Lower lobe of right lung (tissue), 2 donors: ENCODE data around the gene RAB3GAP2. TPM values are rescaled to one million over a fixed set of nuclear protein-coding genes. Genes with fewer than 3 reads are reported as not detected.
"Not testable (repeated sequence)": the region's sequence is repeated elsewhere in the genome, so short reads cannot be mapped to it uniquely, and the experiment has no call there.

Source experiments
- ATAC-seq, 2 donors: fragments of 200-7000 bp; cut with Tn5 transposase; one replicate each; pipeline ENCODE4 v1.9.1; 2020 to 2022; ENCODE audit warnings: mild to moderate bottlenecking in 2 of 2, moderate library complexity in 2 of 2
- DNase-seq: peaks from one replicate; pipeline ENCODE4 v3.0.0-alpha.2; 2020
- H3K27ac ChIP-seq: fragments of 200-600 bp; one replicate; pipeline ENCODE4 v1.8.0; 2022
- H3K27me3 ChIP-seq: fragments of 200-600 bp; one replicate; pipeline ENCODE4 v1.8.0; 2022; ENCODE audit warnings: low read depth
- H3K36me3 ChIP-seq: fragments of 200-600 bp; one replicate; pipeline ENCODE4 v1.8.0; 2022; ENCODE audit warnings: mild to moderate bottlenecking
- H3K4me1 ChIP-seq: fragments of 200-600 bp; one replicate; pipeline ENCODE4 v1.8.0; 2022
- H3K4me3 ChIP-seq: fragments of 200-600 bp; one replicate; pipeline ENCODE4 v1.8.0; 2022; ENCODE audit warnings: mild to moderate bottlenecking
- H3K9me3 ChIP-seq: fragments of 200-600 bp; one replicate; pipeline ENCODE4 v1.8.0; 2022
- intact Hi-C: fragments of 100-400 bp; cut with DNase I; formaldehyde crosslinking; loops from one replicate; pipeline ENCODE4 v1.11.0; 2022
- microRNA-seq: library from miRNA; unstranded; fragments of <30 nt; microRNA quantifications from one replicate; pipeline ENCODE4 v1.2.0, GENCODE V29; 2020; ENCODE audit warnings: borderline number of aligned reads
- total RNA-seq: library from RNA; stranded (reverse); fragmentation: NEBNext Ultra II Directional; extraction: Animal tissue kit (Norgen Biotek cat#: 25700); gene quantifications from one replicate; pipeline ENCODE4 v1.2.1, GENCODE V29; 2021
- TF ChIP-seq, protein P1 (sequence below): fragments of 200-600 bp; IDR thresholded peaks from one replicate; pipeline ENCODE4 v1.8.0; 2022; ENCODE audit warnings: antibody characterized with exemption, mild to moderate bottlenecking
- donor health status: DM: no; HTN: yes; CAD: no; lungs with severe emphysema.

The RAB3GAP2 gene
- total RNA-seq, 1 donor from 2014 or later = 36.1 TPM

DNA sequence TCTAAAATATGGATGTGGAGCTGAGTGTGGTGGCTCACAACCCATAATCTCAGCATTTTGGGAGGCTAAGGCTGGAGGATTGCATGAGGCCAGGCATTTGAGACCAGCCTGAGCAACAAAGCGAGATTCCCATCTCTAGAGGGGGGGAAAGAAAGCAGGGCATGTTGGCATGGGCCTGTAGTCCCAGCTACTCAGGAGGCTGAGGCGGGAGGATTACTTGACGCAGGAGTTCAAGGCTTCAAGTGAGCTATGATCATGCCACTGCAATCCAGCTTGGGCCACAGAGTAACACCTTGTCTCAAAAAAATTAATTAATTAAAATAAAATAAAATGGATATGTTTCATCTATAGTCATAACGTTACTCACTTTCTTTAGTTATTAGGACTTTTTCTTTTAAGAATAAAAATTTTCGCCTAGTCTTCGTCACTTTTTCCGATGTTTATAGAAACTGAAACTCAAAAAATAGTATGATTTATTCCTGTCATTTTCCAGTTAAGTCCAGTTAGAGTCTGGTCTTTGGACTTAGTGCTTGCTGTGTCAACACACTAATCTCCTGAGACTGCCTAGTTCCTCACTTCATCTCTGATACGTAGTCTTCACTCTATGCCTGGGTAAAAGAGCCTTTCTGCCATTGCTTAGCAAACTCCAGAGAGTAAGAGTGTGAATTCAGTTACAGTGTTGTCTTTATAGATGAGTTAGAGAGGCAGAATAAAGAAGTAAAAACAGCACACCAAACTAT, 150.3 kb downstream of the RAB3GAP2 start:
- Histone ChIP-seq H3K27me3 (no peaks in the 10 kb centered on the region), H3K27ac (no peak overlapping the region), H3K4me1 (no peaks in the 10 kb centered on the region), H3K4me3 (no peak overlapping the region), H3K9me3 (no peaks in the 10 kb centered on the region), H3K36me3 (peaks cover 32% of the 10 kb centered on the region)
- TF ChIP-seq, protein P1, sequence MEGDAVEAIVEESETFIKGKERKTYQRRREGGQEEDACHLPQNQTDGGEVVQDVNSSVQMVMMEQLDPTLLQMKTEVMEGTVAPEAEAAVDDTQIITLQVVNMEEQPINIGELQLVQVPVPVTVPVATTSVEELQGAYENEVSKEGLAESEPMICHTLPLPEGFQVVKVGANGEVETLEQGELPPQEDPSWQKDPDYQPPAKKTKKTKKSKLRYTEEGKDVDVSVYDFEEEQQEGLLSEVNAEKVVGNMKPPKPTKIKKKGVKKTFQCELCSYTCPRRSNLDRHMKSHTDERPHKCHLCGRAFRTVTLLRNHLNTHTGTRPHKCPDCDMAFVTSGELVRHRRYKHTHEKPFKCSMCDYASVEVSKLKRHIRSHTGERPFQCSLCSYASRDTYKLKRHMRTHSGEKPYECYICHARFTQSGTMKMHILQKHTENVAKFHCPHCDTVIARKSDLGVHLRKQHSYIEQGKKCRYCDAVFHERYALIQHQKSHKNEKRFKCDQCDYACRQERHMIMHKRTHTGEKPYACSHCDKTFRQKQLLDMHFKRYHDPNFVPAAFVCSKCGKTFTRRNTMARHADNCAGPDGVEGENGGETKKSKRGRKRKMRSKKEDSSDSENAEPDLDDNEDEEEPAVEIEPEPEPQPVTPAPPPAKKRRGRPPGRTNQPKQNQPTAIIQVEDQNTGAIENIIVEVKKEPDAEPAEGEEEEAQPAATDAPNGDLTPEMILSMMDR = no peak
- intact Hi-C loops = no loop called here
- no peak for ATAC-seq
- DNase-seq = no peak

DNA sequence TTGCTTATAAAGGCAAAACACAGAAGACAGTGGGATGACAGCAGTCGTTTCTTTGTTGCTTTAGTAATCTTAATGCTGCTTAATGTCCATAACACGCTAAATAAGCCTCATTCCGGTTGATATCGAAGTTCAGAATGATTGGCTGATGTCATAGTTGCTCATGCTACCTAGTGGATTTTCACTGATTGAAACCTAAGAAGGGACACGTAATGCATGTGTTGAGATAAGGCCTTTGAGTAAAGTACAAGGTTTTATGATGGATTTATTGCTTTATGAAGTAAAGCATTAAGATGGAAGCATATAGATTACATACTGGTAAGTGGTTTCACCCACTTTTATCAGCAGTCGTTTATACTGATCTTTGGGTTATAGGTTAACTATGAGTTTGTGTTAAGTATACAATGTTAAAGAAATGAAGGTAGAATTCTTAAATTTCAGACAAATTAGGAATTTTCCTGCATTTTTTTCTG, 153.2 kb downstream of the RAB3GAP2 start:
- intact Hi-C loops = no loop called here
- Histone ChIP-seq H3K27me3 (no peaks in the 10 kb centered on the region), H3K27ac (no peak overlapping the region), H3K9me3 (no peaks in the 10 kb centered on the region), H3K4me1 (no peaks in the 10 kb centered on the region), H3K36me3 (peaks cover 40% of the 10 kb centered on the region), H3K4me3 (no peak overlapping the region)
- ATAC-seq (no peak), DNase-seq (no peak)
- TF ChIP-seq, protein P1 = no peak

DNA sequence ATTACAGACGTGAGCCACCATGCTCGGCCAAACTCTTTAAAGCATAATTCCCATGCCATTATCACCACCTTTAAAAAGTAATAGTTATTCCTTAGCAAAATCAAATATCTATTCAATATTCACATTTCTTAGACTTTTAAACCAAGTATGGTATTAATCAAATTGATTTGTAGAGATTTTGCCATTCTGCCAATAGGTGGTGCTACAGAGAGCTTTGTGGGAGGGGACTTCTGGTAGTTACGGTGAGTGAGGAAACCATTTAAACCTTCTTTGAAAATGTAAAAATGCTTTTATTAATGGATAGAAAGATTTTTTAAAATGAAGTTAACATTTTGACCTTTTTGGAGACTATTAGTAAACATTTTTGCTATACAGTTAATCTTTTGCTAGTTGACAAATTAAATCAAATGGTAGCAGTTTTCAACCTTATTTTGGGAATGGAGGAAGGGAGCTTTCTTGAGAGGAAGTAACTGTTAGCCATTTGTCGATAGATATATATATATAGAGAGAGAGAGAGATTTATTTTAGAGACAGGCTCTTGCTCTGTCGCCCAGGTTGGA, 159.0 kb downstream of the RAB3GAP2 start:
- Histone ChIP-seq H3K4me1 (no peaks in the 10 kb centered on the region), H3K27ac (no peak overlapping the region), H3K9me3 (no peaks in the 10 kb centered on the region), H3K36me3 (peaks cover 81% of the 10 kb centered on the region), H3K27me3 (no peaks in the 10 kb centered on the region), H3K4me3 (no peak overlapping the region)
- ATAC-seq (peak; percentile 55 to 58), DNase-seq (no peak)
- TF ChIP-seq, protein P1 = peak; percentile 51
- intact Hi-C loops = no loop called here

DNA sequence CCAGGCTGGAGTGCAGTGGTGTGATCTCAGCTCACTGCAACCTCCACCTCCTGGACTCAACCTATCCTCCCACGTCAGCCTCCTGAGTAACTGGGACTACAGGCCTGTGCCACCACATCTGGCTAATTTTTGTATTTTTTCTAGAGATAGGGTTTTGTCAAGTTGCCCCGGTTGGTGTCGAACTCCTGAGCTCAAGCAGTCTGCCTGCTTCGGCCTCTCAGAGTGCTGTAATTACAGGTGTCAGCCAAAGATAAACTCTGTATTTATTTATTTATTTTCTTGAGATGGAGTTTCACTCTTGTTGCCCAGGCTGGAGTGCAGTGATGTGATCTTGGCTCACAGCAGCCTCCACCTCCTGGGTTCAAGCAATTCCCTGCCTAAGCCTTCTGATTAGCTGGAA, 159.7 kb downstream of the RAB3GAP2 start:
- H3K4me1 ChIP-seq, intact Hi-C loops, H3K9me3 ChIP-seq, H3K27me3 ChIP-seq, DNase-seq, ATAC-seq, H3K4me3 ChIP-seq, H3K27ac ChIP-seq: not testable (repeated sequence)
- H3K36me3 ChIP-seq = peaks cover 81% of the 10 kb centered on the region

DNA sequence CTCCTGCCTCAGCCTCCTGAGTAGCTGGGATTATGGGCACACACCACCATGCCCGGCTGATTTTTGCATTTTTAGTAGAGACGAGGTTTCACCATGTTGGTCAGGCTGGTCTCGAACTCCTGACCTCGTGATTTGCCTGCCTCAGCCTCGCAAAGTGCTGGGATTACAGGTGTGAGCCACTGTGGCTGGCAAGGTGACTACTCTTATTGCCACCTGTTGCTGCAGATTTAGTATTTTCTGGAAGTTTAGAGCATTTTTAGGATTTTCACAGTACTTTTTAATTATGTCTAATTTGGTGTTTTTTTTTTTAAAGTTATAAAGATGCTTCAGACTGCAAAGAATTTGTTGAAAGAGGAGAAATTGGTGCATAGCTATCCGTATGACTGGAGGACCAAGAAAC, 161.8 kb downstream of the RAB3GAP2 start:
- intact Hi-C loops, H3K27me3 ChIP-seq, H3K27ac ChIP-seq, H3K4me1 ChIP-seq, ATAC-seq, H3K9me3 ChIP-seq, DNase-seq, H3K4me3 ChIP-seq: not testable (repeated sequence)
- peaks cover 85% of the 10 kb centered on the region for H3K36me3 ChIP-seq

DNA sequence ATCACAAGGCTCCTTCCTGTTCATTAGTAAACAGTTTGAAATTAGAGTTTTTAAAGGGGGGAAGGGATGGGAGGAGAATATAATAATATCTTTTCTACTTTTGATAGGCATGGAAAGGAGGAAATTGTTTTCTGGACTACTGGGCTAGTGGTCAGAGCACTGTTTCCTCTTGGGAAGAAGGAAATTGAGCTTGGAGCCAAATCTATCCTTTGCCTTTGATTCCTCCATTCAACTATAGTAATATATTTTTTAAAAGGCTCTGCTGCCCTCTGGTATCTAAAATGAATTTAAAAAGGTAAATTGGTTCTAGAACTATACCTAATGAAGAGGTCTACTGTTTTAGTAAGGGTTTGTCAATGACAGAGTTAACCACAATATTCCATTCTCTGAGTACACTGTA, 172.4 kb downstream of the RAB3GAP2 start:
- ATAC-seq (no peak), DNase-seq (no peak)
- Histone ChIP-seq H3K27me3 (no peaks in the 10 kb centered on the region), H3K4me1 (peaks cover 11% of the 10 kb centered on the region), H3K4me3 (no peak overlapping the region), H3K27ac (no peak overlapping the region), H3K9me3 (no peaks in the 10 kb centered on the region), H3K36me3 (peaks cover 88% of the 10 kb centered on the region)
- TF ChIP-seq, protein P1 = no peak
- intact Hi-C loops = no loop called here

Small RNA genes within 50 kb of the gene (microRNA-seq; reads per million reads assigned to microRNA genes)
- gene MIR194-1 (not detected), gene MIR215 (1.5 reads per million), gene MIR664A (118 reads per million, percentile 55 among the genes with 10 or more reads in this experiment)

Other genes with a start within 250 kb of the RAB3GAP2 start
- gene EPRS1, start 225.9 kb downstream of the RAB3GAP2 start, total RNA-seq = 65.4 TPM
- 23.5 TPM for gene BPNT1, start 182.7 kb downstream of the RAB3GAP2 start, total RNA-seq
- gene IARS2, start 178.3 kb downstream of the RAB3GAP2 start, total RNA-seq = 51.9 TPM